Activated CD4-positive, alpha-beta T cell treated with anti-CD3 and anti-CD28 coated beads, Interleukin-2, amount 50 U/mL, for 16 hours (primary cell): ENCODE data around the gene ZSWIM4.

Source experiments
- DNase-seq: peaks from one replicate; pipeline ENCODE4 v3.0.0-alpha.2; 2020

Gene ZSWIM4

DNA sequence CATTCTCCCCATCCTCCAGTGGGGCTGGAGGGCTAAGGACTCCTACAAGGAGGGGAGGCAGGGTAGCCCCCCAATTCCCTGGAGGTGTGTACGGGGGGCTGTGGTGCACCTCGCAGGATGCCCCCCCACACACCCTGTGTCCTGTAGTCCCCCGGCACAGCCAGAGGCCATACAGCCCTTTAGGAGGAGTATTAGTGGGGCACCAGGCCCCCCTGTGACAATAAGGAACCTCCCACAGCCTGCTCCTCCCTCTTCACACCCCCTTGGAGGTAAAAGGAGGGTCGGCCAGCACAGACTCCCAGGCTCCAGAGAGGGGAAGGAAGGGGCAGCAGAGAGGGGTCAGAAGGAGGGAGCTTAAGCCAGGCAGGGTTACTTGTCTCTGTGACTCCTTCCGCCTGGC lies 81.6 kb downstream of the ZSWIM4 start, which contains the start of gene NANOS3:
NANOS3 (plus strand) TSS at position 301 of the 400 bp plus-strand sequence. CDS start 115 bp downstream, outside the sequence.
- DNase-seq, result no peak

GRCh38 chr19:13877303-13877702 lies 82.1 kb downstream of the ZSWIM4 start:
- no peak for DNase-seq

DNA sequence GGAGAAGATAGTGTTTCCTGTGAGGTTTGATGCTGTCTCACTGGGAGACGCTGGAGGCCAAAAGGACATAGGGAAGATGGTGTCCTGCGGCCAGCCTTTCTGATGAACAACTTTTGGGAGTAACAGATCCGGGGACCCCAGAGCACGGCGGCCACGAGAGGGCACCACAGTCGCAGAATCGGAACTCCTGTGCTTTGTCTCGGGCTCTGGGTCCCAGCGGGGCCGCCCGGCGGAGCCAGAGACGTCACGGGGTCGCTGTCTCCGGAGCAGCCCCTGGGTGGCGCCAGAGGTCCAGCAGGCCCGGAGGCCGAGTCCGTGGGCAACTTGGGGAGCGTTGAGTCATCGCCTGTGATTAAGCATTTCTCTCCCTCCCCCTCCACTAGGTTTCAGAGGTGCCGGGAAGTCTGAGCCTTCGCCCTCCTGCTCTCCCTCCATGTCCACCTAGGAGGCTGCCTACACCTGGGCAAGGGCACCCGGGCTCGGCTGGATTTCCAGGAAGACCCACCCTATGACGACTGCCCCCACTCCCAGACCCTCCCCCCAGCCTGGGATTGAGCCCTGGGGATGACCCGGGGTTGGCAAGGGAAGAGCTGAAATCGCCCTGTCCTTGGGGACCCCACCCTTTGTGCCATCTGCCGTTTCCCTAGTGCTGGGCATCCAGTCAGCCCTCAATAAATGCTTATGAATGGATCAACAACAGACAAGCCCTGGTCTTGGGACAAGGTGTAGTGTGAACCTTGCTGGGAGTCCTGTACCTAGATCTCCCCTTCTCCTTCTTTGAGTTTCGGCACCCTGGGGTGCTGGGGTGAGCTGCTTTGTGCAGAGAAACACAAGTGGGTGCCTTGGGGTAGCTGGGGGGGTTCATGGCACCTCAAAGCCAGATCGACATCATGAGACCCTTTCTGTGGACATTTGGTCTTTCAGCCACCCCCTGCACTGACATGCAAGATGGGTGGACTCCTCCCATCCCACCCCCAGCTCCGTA lies 85.1 kb downstream of the ZSWIM4 start:
- peak; percentile 99 for DNase-seq

GRCh38 chr19:13881251-13881691 lies 86.0 kb downstream of the ZSWIM4 start:
- peak; percentile 34 for DNase-seq
